GM12891 (cell line): ENCODE measurements around the gene TANGO6.

ENCODE experiments used
- PAX5 ChIP-seq: IDR thresholded peaks from 2 replicates; pipeline ENCODE4 v1.6.1; 2011; ENCODE audit warnings: low read length, moderate library complexity, mild to moderate bottlenecking; ENCODE audit not compliant: insufficient read depth, severe bottlenecking
- POLR2A ChIP-seq: IDR thresholded peaks from 2 replicates; pipeline ENCODE4 v1.6.1; 2011; ENCODE audit warnings: low read depth, low read length, control low read depth
- POLR2AphosphoS5 ChIP-seq: IDR thresholded peaks from 2 replicates; pipeline ENCODE4 v1.6.1; 2011; ENCODE audit warnings: low read depth, low read length, control low read depth
- POU2F2 ChIP-seq: IDR thresholded peaks from 2 replicates; pipeline ENCODE4 v1.6.1; 2011; ENCODE audit warnings: low read depth, mild to moderate bottlenecking, control low read depth, low read length, moderate library complexity
- SPI1 ChIP-seq: IDR thresholded peaks from 2 replicates; pipeline ENCODE4 v1.6.1; 2011; ENCODE audit warnings: low read depth, low read length, control low read depth
- TAF1 ChIP-seq: IDR thresholded peaks from 2 replicates; pipeline ENCODE4 v1.6.1; 2011; ENCODE audit warnings: low read depth, low read length, control low read depth

GRCh38 chr16:69039333-69039941 is 196.1 kb downstream of the TANGO6 start:
- TF ChIP-seq POLR2A (no peak), TAF1 (no peak), POLR2AphosphoS5 (no peak), PAX5 (no peak), POU2F2 (no peak), SPI1 (no peak)
